Ishikawa (cell line): ENCODE data around the gene PDE4D.

Experiments used
- CEBPB ChIP-seq: IDR thresholded peaks from 2 replicates; pipeline ENCODE4 v1.6.1; 2012
- CREB1 ChIP-seq: IDR thresholded peaks from 2 replicates; pipeline ENCODE4 v1.6.1; 2012; ENCODE audit warnings: low read depth
- EP300 ChIP-seq: IDR thresholded peaks from 2 replicates; pipeline ENCODE4 v1.6.1; 2012; ENCODE audit warnings: borderline replicate concordance
- FOXM1 ChIP-seq: IDR thresholded peaks from 2 replicates; pipeline ENCODE4 v1.6.1; 2012; ENCODE audit warnings: low read depth, borderline replicate concordance
- MAX ChIP-seq: IDR thresholded peaks from 2 replicates; pipeline ENCODE4 v1.6.1; 2012
- NFIC ChIP-seq: IDR thresholded peaks from 2 replicates; pipeline ENCODE4 v1.6.1; 2012
- RAD21 ChIP-seq: IDR thresholded peaks from 2 replicates; pipeline ENCODE4 v1.6.1; 2012; ENCODE audit warnings: low read depth
- REST ChIP-seq: IDR thresholded peaks from 2 replicates; pipeline ENCODE4 v1.6.1; 2012; ENCODE audit warnings: low read depth, mild to moderate bottlenecking
- TCF12 ChIP-seq: IDR thresholded peaks from 2 replicates; pipeline ENCODE4 v1.6.1; 2012; ENCODE audit warnings: low read depth
- TEAD4 ChIP-seq: IDR thresholded peaks from 2 replicates; pipeline ENCODE4 v1.6.1; 2012
- USF1 ChIP-seq: IDR thresholded peaks from 2 replicates; pipeline ENCODE4 v1.6.1; 2012
- YY1 ChIP-seq: IDR thresholded peaks from 2 replicates; pipeline ENCODE4 v1.6.1; 2012; ENCODE audit warnings: low read depth
- ZBTB7A ChIP-seq: IDR thresholded peaks from 2 replicates; pipeline ENCODE4 v1.6.1; 2012; ENCODE audit warnings: low read depth

- TF ChIP-seq YY1, result no peak
- TF ChIP-seq RAD21, result no peak
- TF ChIP-seq CREB1, result no peak
- no peak for TF ChIP-seq TCF12
- no peak for TF ChIP-seq TEAD4
- no peak for TF ChIP-seq NFIC
- no peak for TF ChIP-seq ZBTB7A
- no peak for TF ChIP-seq CEBPB
- no peak for TF ChIP-seq EP300
- no peak for TF ChIP-seq FOXM1
- TF ChIP-seq MAX, result no peak
- TF ChIP-seq USF1, result no peak
- TF ChIP-seq REST, result no peak
These were observed 53.3 kb downstream of the PDE4D start for GRCh38 chr5:59840200-59840601.
